ENCODE results near the gene FUT7. TPM values are rescaled to one million over a fixed set of nuclear protein-coding genes. Genes with fewer than 3 reads are reported as not detected.
A peak's percentile ranks its signal among the peaks of the same experiment; 100 is the strongest.

FUT7 gene
- total RNA-seq, 1 experiment from 2014 or later = not detected

GRCh38 chr9:137046088-137046787 lies 14.3 kb upstream of the FUT7 start, which contains the start of gene NPDC1:
Gene NPDC1, minus strand, starts transcription at chr9:137046177. Its CDS starts 188 bp downstream, at chr9:137045989.
- Histone ChIP-seq H4K20me1 (ENCODE audit: control insufficient read depth, insufficient read depth, insufficient read length) (no peaks in the 10 kb centered on the region), H3K23me2 (ENCODE audit: insufficient read length, low read depth, low read length, poor library complexity, severe bottlenecking) (peaks cover 11% of the 10 kb centered on the region), H2AK5ac (ENCODE audit: insufficient read length, low read length) (no peak within 1 kb of the TSS), H2BK5ac (ENCODE audit: insufficient read length, low read length) (no peak within 1 kb of the TSS), H2BK12ac (ENCODE audit: insufficient read length, low read depth, low read length) (no peak within 1 kb of the TSS), H3K9me3 (ENCODE audit: control insufficient read depth, low read depth, low read length) (no peaks in the 10 kb centered on the region), H3K56ac (ENCODE audit: insufficient read length, low read depth, low read length) (no peak within 1 kb of the TSS), H3K9ac (ENCODE audit: extremely low read depth, insufficient read length, low read length) (no peak within 1 kb of the TSS), H2BK15ac (ENCODE audit: low read depth, low read length) (no peak within 1 kb of the TSS), H3K18ac (ENCODE audit: insufficient read length, low read depth, low read length) (no peak within 1 kb of the TSS), H3K4me2 (ENCODE audit: insufficient read depth, insufficient read length, low read length) (peak within 1 kb of the TSS; percentile 58), H4K5ac (ENCODE audit: insufficient read length, low read depth, low read length) (no peak within 1 kb of the TSS), H3K4me1 (ENCODE audit: insufficient read depth, low read length) (no peaks in the 10 kb centered on the region), H3K27me3 (ENCODE audit: insufficient read depth, low read length) (peaks cover 6% of the 10 kb centered on the region; the same call in 1 of the 2 replicates), H3K23ac (ENCODE audit: insufficient read length, low read depth, low read length) (no peak within 1 kb of the TSS), H3T11ph (ENCODE audit: low read length) (no peak within 1 kb of the TSS), H3K27ac (ENCODE audit: insufficient read length, low read depth, low read length) (no peak within 1 kb of the TSS), H4K91ac (ENCODE audit: insufficient read length, low read depth, low read length) (no peak within 1 kb of the TSS), H2AFZ (ENCODE audit: low read length) (no peak within 1 kb of the TSS), H3K79me1 (ENCODE audit: insufficient read depth, low read depth, low read length, poor library complexity, severe bottlenecking) (no peaks in the 10 kb centered on the region), H2BK120ac (ENCODE audit: low read depth, low read length, poor library complexity, severe bottlenecking) (no peak within 1 kb of the TSS), H3K4ac (ENCODE audit: low read depth, low read length) (no peak within 1 kb of the TSS), H3K79me2 (ENCODE audit: insufficient read depth, low read length) (peaks cover 2% of the 10 kb centered on the region; the same call in 1 of the 2 replicates), H4K8ac (replicated peaks; ENCODE audit: insufficient read length, low read depth, low read length) (no peak within 1 kb of the TSS), H2BK20ac (ENCODE audit: low read depth, low read length, poor library complexity, severe bottlenecking) (no peak within 1 kb of the TSS), H3K14ac (ENCODE audit: insufficient read depth, low read length) (no peak within 1 kb of the TSS)
- Mint-ChIP-seq H3K4me1 (peaks cover 5 to 10% of the 10 kb centered on the region in 2 experiments), H3K4me3 (peak within 1 kb of the TSS; percentile 71 to 86), H3K27ac (no peak within 1 kb of the TSS), H3K36me3 (ENCODE audit: insufficient read depth in 1 of 3, low read depth in 3 of 3) (no peaks in the 10 kb centered on the region), H3K27me3 (ENCODE audit: low read depth) (peaks cover 52% of the 10 kb centered on the region), H3K9me3 (no peaks in the 10 kb centered on the region)
- peak; percentile 91 for DNase-seq
- no CpG with 5 or more reads among the region's 57 CpGs for WGBS (ENCODE audit: extremely low coverage, insufficient read length, low lambda C conversion rate)
- TF ChIP-seq CTCF (conservative IDR thresholded peaks at IDR 0.05) = peak; percentile 92

Measured in H9 (cell line).